ENCODE results near the gene CHIT1.

- TF ChIP-seq POLR2A (IDR thresholded peaks at IDR 0.05; ENCODE audit: low read length) = no peak
- TF ChIP-seq GATA1 (IDR thresholded peaks at IDR 0.05; ENCODE audit: low read depth, low read length) = no peak
Measured at GRCh38 chr1:203170625-203171330, 58.7 kb downstream of the CHIT1 start.
